GM18858 (cell line): ENCODE measurements around the gene PRKN.

Experiments used
- ATAC-seq: cut with Tn5 transposase; IDR thresholded peaks from one replicate; pipeline ENCODE4 v1.9.1; 2021; ENCODE audit not compliant: unreplicated experiment

The PRKN gene

GRCh38 chr6:162711376-162711775 lies 16.2 kb downstream of the PRKN start:
- no peak for ATAC-seq

- ATAC-seq = no peak
These were observed 16.6 kb downstream of the PRKN start for GRCh38 chr6:162710936-162711335.

- no peak for ATAC-seq
These were observed 17.1 kb downstream of the PRKN start for GRCh38 chr6:162710419-162710818.

- no peak for ATAC-seq
These were observed 18.1 kb downstream of the PRKN start for GRCh38 chr6:162709431-162709830.

GRCh38 chr6:162708971-162709370 lies 18.6 kb downstream of the PRKN start:
- ATAC-seq = no peak

DNA sequence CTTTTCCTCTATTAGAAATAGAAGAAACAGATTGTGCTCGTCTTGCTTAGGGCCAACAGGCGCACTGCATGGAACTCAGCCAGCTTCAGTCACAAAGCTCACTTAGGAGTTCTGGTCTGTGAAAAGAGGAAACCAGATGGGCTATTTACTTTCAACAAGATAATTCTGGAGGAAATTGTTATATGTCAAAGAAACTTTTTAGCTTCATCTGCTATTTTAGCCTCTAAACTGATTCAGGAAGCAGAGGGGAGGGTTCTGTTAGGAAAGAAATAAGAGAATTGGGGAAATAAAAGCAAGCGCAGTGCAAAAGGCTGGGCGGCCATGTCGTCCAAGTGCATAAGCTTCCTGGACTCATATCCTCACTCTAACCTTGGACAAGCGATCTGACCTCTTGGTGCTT lies 21.3 kb downstream of the PRKN start:
- no peak for ATAC-seq

DNA sequence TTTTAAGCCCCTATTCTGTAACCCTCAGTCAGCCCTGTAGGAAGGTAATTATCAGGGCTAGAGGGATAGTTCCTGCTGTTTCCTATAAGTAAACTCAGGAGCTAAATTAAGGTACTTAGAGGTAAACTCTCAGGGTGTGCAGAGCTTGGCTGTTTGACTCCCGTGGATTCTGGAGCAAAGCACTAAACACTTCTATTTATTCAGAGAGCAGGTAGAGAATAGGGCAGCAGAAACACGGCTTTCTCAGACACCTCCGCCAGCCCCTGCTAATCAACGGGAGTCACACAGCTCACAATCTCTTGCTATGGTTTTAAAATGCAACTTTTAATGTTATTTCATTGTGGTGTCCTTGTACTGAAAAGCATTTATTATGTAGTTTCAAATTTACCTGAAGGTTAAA lies 21.8 kb downstream of the PRKN start:
- ATAC-seq = no peak

- ATAC-seq = no peak
These were observed 23.6 kb downstream of the PRKN start for GRCh38 chr6:162704001-162704400.

DNA sequence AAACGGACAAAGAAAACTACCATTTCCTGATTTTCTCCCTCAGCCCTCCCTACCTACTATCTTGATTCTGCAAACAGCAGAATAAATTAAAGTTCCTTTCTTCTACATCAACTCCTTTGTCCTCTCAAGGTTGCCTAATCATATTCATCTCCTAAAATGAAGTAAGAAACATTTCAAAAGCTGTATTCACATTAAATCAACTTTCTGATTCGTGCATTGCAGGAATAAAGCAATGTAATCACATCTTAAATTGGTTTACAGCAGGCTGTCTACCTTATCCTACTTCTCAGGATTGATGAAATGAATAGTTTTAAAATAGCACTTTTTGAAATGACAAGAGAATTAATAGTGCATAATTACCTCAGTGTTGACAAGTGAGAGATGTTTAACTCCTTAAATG lies 25.1 kb downstream of the PRKN start:
- ATAC-seq = no peak

GRCh38 chr6:162701551-162701950 lies 26.0 kb downstream of the PRKN start:
- ATAC-seq = no peak

- ATAC-seq = no peak
These were observed 26.6 kb downstream of the PRKN start for GRCh38 chr6:162700966-162701365.

DNA sequence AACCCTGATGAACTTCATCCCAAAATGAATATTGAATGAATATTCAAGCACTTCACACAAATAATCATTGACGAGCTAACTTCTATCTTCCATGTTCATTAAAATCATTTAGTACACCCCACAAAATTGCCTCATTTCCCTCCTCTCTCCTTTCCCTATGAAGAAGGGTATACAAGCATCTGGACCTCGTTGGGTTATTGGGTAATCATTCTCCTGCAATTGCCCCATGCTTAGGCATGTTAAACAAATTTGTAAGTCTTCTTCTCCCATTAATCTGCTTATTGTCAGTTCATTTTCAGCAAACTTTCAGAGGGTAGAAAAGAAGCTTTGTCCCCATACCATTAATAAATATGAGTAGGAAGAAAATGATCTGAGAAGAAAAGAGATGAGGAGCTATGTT lies 27.6 kb downstream of the PRKN start:
- no peak for ATAC-seq

DNA sequence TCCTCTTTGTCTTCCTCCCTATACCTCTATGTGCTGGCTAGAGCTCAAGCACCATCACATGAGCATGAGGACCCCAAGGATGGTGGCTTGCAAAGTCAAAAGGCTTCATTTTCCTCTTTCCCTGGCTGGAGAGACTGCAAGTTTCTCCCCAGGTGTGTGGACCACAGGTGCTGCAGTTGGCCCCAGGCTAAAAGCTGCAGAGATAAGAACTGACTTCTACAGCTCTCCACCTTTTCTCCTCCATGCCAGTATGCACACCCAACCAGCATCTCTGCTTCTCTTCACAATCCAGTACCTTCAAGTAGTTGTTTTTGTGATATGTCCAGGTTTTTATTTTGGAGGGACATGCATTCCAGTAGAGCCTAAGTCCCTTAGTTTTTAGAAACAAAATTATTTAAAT lies 29.1 kb downstream of the PRKN start:
- ATAC-seq = no peak

GRCh38 chr6:162697872-162698403 lies 29.6 kb downstream of the PRKN start:
- no peak for ATAC-seq

DNA sequence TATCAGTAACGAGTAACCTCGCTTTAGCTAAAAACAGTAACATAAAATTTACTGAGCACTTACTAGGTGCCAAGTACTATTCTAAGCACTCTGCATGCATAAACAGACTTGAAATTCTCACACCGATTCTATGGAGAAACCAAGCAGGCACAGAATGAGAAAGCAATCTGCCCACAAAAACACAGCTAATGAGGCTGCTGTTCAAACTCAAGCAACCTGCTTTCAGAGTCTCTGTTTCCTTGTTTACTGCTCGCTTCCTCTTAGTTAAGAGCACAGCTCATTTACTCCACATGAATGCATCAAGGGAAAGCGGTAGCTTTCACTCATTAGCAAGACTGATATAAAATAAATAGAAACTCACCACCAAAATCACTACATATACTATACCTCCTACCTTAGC lies 37.4 kb downstream of the PRKN start:
- ATAC-seq = no peak

DNA sequence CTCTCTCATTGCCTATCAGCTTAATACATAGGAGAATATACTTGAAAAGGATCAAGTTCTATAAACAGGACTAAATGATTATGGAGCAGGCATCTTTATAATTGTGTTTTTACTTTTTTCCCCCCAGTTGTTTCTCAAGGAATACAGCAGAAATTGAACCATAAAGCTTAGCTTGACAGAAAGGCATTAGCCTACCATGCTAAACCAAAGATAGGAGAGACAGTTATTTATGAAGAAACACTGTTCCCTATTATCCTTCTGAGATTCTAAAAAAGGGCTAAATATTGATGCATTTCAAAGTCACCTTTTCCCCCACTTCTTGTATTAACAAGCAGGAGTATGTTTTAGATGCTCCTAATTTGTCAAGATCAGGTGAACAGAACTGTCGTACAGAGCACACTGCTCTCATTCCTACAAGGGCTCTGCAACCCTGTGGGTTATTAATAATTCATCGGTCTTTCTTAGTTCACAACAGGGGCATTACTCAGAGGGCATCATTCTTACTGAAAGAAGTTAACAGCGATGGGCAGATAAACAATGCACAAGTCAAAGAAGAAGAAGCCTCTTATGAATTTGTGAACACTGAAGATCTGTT lies 38.7 kb downstream of the PRKN start:
- no peak for ATAC-seq

DNA sequence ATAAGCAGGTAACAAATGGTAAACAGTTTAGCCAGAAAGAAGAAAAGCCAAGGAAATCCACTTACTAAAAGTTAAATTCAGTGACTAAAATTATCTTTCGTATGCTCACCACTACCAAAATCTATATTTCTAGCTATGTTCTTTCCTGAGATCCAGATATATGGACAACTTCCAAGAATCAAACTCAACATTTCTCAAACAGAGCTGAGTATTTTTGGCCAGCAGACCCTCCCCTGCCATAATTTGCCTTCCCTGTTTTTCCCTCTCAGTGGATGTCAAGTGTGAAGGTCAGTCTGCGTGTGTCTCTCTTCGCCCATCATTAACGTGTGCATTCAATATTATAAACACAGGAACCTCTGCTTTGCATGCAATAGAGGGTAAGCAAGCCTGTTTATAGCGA lies 42.0 kb downstream of the PRKN start:
- no peak for ATAC-seq

GRCh38 chr6:162684961-162685360 lies 42.6 kb downstream of the PRKN start:
- ATAC-seq = no peak

GRCh38 chr6:162684052-162684451 lies 43.5 kb downstream of the PRKN start:
- ATAC-seq = no peak

DNA sequence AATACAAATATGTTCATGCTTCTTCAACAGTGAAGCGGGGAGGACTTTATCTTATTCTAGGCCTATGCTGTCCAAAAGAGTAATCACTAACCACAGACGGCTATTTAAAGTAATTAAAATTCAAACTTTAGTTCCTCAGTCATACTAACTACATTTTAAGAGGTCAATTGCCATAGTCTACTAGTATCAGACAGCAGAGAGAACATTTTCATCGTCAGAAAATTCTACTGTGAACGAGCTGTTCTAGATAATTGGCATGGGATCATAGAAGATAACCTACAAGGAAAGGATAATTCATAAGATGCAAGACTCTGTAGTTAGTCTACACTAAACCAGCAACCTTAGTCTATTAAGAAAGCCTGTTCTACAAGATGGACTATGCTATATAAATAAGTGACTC lies 44.4 kb downstream of the PRKN start:
- no peak for ATAC-seq

- no peak for ATAC-seq
These were observed 46.1 kb downstream of the PRKN start for GRCh38 chr6:162681447-162681846.

DNA sequence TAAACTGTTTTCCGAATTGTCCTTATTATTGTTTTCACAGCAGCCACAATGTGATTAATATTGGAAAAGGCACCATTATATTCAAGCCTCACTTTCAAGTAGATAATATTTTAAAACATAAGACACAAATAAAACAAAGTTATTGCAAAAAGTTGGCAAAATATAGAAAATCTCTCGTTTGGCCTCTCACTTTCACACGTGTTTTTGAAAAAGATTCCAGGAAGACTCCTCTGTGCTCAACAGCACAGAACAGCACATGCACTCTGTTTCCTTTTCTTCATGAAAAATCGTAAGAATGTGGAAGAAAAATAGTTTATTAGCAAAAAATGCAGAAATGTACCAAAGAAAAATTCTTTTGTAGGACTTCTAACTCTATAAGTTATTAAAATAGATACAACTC lies 46.7 kb downstream of the PRKN start:
- ATAC-seq = no peak

GRCh38 chr6:162680367-162680766 lies 47.2 kb downstream of the PRKN start:
- ATAC-seq = no peak
